A549 (cell line): Measurements from ENCODE around the gene CDH26. TPM values are rescaled to one million over a fixed set of nuclear protein-coding genes. Genes with fewer than 3 reads are reported as not detected.

Experiments
- ATAC-seq, 2 experiments: fragments of 200-7000 bp in 1 of 2; fragments of >200 bp in 1 of 2; cut with Nextera tagmentation in 1 of 2; cut with Tn5 transposase in 1 of 2; 3 replicates each; pipeline versions ENCODE4 v1.8.0 to v1.9.1; 2018 to 2020; ENCODE audit warnings: mild to moderate bottlenecking in 1 of 2, moderate library complexity in 1 of 2
- CTCF ChIA-PET: fragments of 300-600 bp; sonication (Branson Sonifier 250); formaldehyde crosslinking; extraction: SDS; loops from one replicate; lab custom pipeline; 2021; ENCODE audit warnings: antibody characterized with exemption, inconsistent platforms; lab: Yijun Ruan, JAX
- POLR2A ChIA-PET: fragments of 350-600 bp; formaldehyde crosslinking; extraction: SDS; loops from one replicate; lab custom pipeline; 2021; ENCODE audit warnings: antibody characterized with exemption, inconsistent platforms; lab: Yijun Ruan, JAX
- DNase-seq, 2 experiments: peaks; one replicate each; pipeline versions ENCODE4 v3.0.0 to v3.0.0-alpha.2; 2011 to 2016; ENCODE audit warnings: low read depth in 1 of 2, low spot score in 1 of 2
- FAIRE-seq: peaks from 2 replicates; lab custom pipeline; 2011; peaks lifted over from hg19 to GRCh38; lab: Jason Lieb, UNC
- H3K27ac ChIP-seq, 2 experiments: fragments of >200 bp; sonication (Bioruptor Twin); formaldehyde crosslinking; 3 replicates each; pipeline ENCODE4 v1.5.1; 2016 to 2017
- H3K4me1 ChIP-seq: fragments of >200 bp; sonication (Bioruptor Twin); formaldehyde crosslinking; 3 replicates; pipeline ENCODE4 v1.6.1; 2016
- H3K4me2 ChIP-seq: fragments of >200 bp; sonication (Bioruptor Twin); formaldehyde crosslinking; 3 replicates; pipeline ENCODE4 v1.6.1; 2016
- H3K4me3 ChIP-seq: fragments of >200 bp; sonication (Bioruptor Twin); formaldehyde crosslinking; 3 replicates; pipeline ENCODE4 v1.5.1; 2016
- H3K9me3 ChIP-seq: fragments of >200 bp; sonication (Bioruptor Twin); formaldehyde crosslinking; 3 replicates; pipeline ENCODE4 v1.6.1; 2016
- CBX2 ChIP-seq: fragments of 200-600 bp; sonication (generic); IDR thresholded peaks from 2 replicates; pipeline ENCODE4 v1.6.1; 2016; ENCODE audit warnings: low read depth, mild to moderate bottlenecking, borderline replicate concordance
- CBX8 ChIP-seq: fragments of 200-600 bp; sonication (generic); IDR thresholded peaks from 2 replicates; pipeline ENCODE4 v1.6.1; 2016
- CHD2 ChIP-seq: fragments of 150-350 bp; IDR thresholded peaks from 2 replicates; pipeline ENCODE4 v1.6.1; 2014; ENCODE audit warnings: low read length; ENCODE audit not compliant: partially characterized antibody
- CHD4 ChIP-seq: fragments of 200-600 bp; sonication (generic); IDR thresholded peaks from 2 replicates; pipeline ENCODE4 v1.6.1; 2016; ENCODE audit warnings: antibody characterized with exemption, mild to moderate bottlenecking, borderline replicate concordance
- EHF ChIP-seq: fragments of 250-450 bp; sonication (Bioruptor Pico); IDR thresholded peaks from 2 replicates; pipeline ENCODE4 v1.5.0; 2020; ENCODE audit warnings: mild to moderate bottlenecking
- FOSB ChIP-seq: fragments of 250-450 bp; sonication (Bioruptor Pico); IDR thresholded peaks from 2 replicates; pipeline ENCODE4 v1.5.0; 2020; ENCODE audit warnings: mild to moderate bottlenecking, moderate library complexity
- HDAC2 ChIP-seq: fragments of 200-600 bp; sonication (generic); IDR thresholded peaks from 2 replicates; pipeline ENCODE4 v1.6.1; 2016
- HEYL ChIP-seq: fragments of 250-450 bp; sonication (Bioruptor Pico); IDR thresholded peaks from 2 replicates; pipeline ENCODE4 v1.8.0; 2021; ENCODE audit warnings: mild to moderate bottlenecking, moderate library complexity
- JUN ChIP-seq, 2 experiments: fragments of >200 bp; sonication (Bioruptor Twin); formaldehyde crosslinking; IDR thresholded peaks; 2 replicates in 1 of 2; 3 replicates in 1 of 2; pipeline ENCODE4 v1.6.1; 2016 to 2017
- KDM1A ChIP-seq: fragments of 200-600 bp; sonication (generic); IDR thresholded peaks from 2 replicates; pipeline ENCODE4 v1.6.1; 2016; ENCODE audit warnings: low read depth, mild to moderate bottlenecking
- RAD21 ChIP-seq, 2 experiments: fragments of >200 bp in 1 of 2; sonication (Bioruptor Twin) in 1 of 2; formaldehyde crosslinking in 1 of 2; IDR thresholded peaks in 1 of 2; conservative IDR thresholded peaks in 1 of 2; 2 replicates in 1 of 2; 3 replicates in 1 of 2; pipeline ENCODE4 v1.6.1; 2012 to 2018; ENCODE audit warnings: inconsistent platforms in 1 of 2
- RCOR1 ChIP-seq: fragments of 150-350 bp; IDR thresholded peaks from 2 replicates; pipeline ENCODE4 v1.6.1; 2014; ENCODE audit warnings: antibody characterized with exemption, low read length, low read depth
- RFX5 ChIP-seq: fragments of 450-650 bp; IDR thresholded peaks from 2 replicates; pipeline ENCODE4 v1.7.1; 2014; ENCODE audit warnings: antibody characterized with exemption, mild to moderate bottlenecking, moderate library complexity
- RNF2 ChIP-seq: fragments of 200-600 bp; sonication (generic); IDR thresholded peaks from 2 replicates; pipeline ENCODE4 v1.6.1; 2016; ENCODE audit warnings: low read depth, mild to moderate bottlenecking, antibody characterized with exemption, moderate library complexity, borderline replicate concordance
- ZFP36 ChIP-seq: fragments of 450-650 bp; IDR thresholded peaks from 2 replicates; pipeline ENCODE4 v1.6.1; 2014; ENCODE audit warnings: borderline replicate concordance; ENCODE audit not compliant: partially characterized antibody
- WGBS: methylation state at CpG from one replicate; pipeline ENCODE4 v1.1.6; 2017; ENCODE audit errors: missing lambda C conversion rate; 5-methylcytosine and 5-hydroxymethylcytosine counted together
- polyA plus RNA-seq, 4 experiments: library from polyadenylated mRNA; depleted of rRNA in 3 of 4; stranded (reverse); fragments of >200 nt; fragmentation: RNase III in 1 of 4; extraction: RNeasy Plus Mini Kit Qiagen cat#74134 plus additional on column Dnase treatment in 1 of 4; gene quantifications; 2 replicates in 3 of 4; 3 replicates in 1 of 4; pipeline ENCODE4 v1.2.3, GENCODE V29; 2011 to 2017
- TF ChIP-seq, protein P1 (sequence below): IDR thresholded peaks from 2 replicates; pipeline ENCODE4 v1.6.1; 2012; ENCODE audit warnings: low read depth, borderline replicate concordance
- TF ChIP-seq, protein P2 (sequence below): fragments of 450-650 bp; IDR thresholded peaks from 2 replicates; pipeline ENCODE4 v1.6.1; 2014; ENCODE audit warnings: antibody characterized with exemption
- TF ChIP-seq, protein P3 (sequence below): fragments of 150-350 bp; IDR thresholded peaks from 2 replicates; pipeline ENCODE4 v1.6.1; 2014; ENCODE audit warnings: low read depth, mild to moderate bottlenecking, low read length
- TF ChIP-seq, protein P4 (sequence below): fragments of 250-450 bp; sonication (Bioruptor Pico); IDR thresholded peaks from 2 replicates; pipeline ENCODE4 v1.5.0; 2020; ENCODE audit warnings: low read depth, mild to moderate bottlenecking, moderate library complexity
- TF ChIP-seq, protein P5 (sequence below): IDR thresholded peaks from 2 replicates; pipeline ENCODE4 v1.6.1; 2012

Gene CDH26
- polyA plus RNA-seq, 2 of the 4 experiments (the other 2 are of a cell fraction), result 0.27 to 0.57 TPM

DNA sequence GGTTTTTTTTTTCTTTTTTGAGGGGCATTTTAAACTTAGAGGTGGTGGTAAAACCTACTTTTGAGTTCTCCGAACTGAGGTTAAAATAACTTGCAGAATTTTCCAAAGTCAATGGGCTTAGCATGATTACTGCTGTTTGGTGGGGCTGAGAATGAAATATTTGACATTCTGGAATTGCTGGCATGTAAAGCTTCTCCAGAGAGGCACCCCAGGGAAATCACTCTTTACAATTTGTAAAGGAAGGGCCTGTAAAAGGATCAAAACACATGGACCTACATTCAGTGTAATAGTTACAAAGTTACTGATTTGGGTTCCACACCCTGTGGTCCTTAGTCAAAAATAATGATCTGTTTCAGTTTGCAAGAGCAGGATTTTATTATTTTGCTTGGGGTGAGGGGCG is 12.5 kb upstream of the CDH26 start (continued):
- TF ChIP-seq, protein P1, sequence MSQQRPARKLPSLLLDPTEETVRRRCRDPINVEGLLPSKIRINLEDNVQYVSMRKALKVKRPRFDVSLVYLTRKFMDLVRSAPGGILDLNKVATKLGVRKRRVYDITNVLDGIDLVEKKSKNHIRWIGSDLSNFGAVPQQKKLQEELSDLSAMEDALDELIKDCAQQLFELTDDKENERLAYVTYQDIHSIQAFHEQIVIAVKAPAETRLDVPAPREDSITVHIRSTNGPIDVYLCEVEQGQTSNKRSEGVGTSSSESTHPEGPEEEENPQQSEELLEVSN, result no peak
- TF ChIP-seq CBX2, result no peak
- TF ChIP-seq, protein P2, sequence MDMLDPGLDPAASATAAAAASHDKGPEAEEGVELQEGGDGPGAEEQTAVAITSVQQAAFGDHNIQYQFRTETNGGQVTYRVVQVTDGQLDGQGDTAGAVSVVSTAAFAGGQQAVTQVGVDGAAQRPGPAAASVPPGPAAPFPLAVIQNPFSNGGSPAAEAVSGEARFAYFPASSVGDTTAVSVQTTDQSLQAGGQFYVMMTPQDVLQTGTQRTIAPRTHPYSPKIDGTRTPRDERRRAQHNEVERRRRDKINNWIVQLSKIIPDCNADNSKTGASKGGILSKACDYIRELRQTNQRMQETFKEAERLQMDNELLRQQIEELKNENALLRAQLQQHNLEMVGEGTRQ, result no peak
- no peak for TF ChIP-seq ZFP36

DNA sequence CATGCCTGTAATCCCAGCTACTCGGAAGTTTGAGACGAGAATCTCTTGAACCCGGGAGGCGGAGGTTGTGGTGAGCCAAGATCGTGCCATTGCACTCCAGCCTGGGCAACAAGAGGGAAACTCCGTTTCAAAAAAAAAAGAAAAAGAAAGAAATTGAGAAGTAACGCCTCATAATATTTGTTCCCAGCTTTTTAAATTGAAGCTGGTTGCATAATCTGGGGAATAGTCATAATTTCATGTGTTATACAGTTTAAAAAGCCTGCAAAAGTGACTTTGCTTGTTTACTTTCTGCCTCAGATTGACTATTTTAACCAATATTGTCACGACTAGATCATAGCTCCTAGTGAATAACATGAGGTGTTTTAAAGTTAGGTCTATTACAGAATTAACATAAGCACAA is 10.8 kb upstream of the CDH26 start:
- ATAC-seq, result no peak

DNA sequence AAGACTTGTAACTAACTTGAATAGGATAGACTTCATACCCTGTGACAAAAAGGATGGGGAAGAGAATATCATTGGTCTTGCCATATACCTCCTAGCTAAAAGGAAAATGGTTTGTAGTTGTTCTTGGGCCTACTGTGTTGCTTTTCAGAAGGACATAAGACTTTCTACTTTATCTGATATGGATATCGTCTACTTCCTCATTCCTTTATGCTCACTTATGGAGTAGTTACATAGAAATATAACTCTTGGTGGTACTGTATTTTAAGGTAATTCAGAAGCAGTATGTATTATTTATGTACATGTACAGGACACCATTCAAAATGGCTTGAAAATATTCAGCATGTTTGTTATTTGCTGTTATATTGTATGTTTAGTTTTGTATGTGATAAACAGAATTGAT is 10.0 kb upstream of the CDH26 start:
- Histone ChIP-seq H3K4me2 (no peak overlapping the region), H3K4me1 (0 out of 3 replicates have a peak, but pooled peaks cover 3% of the 10 kb centered on the region), H3K27ac (no peak overlapping the region), H3K4me3 (no peak overlapping the region), H3K9me3 (no peaks in the 10 kb centered on the region)
- POLR2A ChIA-PET, result interaction anchor here (1.7 kb wide), 1 partner anchor 8 kb away, joined by 11 read pairs; the partner anchor contains the start of genes FAM217B and PPP1R3D
- DNase-seq (no peak), ATAC-seq (no peak), FAIRE-seq (no peak)
- WGBS, result 86% methylated on average over 1 of the region's 1 CpG
- CTCF ChIA-PET, result interaction anchor here (0.7 to 9.6 kb wide), 4 partner anchors 8 to 109 kb away, joined by 3 to 73 read pairs (median 13); partner anchors contain the start of genes FAM217B, PPP1R3D and SYCP2
- TF ChIP-seq, protein P3, sequence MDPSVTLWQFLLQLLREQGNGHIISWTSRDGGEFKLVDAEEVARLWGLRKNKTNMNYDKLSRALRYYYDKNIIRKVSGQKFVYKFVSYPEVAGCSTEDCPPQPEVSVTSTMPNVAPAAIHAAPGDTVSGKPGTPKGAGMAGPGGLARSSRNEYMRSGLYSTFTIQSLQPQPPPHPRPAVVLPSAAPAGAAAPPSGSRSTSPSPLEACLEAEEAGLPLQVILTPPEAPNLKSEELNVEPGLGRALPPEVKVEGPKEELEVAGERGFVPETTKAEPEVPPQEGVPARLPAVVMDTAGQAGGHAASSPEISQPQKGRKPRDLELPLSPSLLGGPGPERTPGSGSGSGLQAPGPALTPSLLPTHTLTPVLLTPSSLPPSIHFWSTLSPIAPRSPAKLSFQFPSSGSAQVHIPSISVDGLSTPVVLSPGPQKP, result no peak
- TF ChIP-seq, protein P2, result no peak
- TF ChIP-seq RCOR1, result no peak
- TF ChIP-seq HEYL, result no peak
- no peak for TF ChIP-seq RNF2
- TF ChIP-seq CHD2, result no peak
- TF ChIP-seq JUN (IDR thresholded peaks at IDR 0.05), result no peak
- TF ChIP-seq FOSB (CRISPR knock-in tag), result no peak
- TF ChIP-seq HDAC2, result no peak
- no peak for TF ChIP-seq RFX5
- TF ChIP-seq EHF (CRISPR knock-in tag), result no peak
- no peak for TF ChIP-seq RAD21 (conservative IDR thresholded peaks at IDR 0.05 in 1 of 2, IDR thresholded peaks at IDR 0.05 in 1 of 2)
- TF ChIP-seq KDM1A, result no peak

More for the DNA sequence above, 10.8 kb upstream of the CDH26 start:
- Histone ChIP-seq H3K4me2 (no peak overlapping the region), H3K27ac (no peak overlapping the region), H3K4me1 (0 out of 3 replicates have a peak, but pooled peaks cover 3% of the 10 kb centered on the region), H3K4me3 (no peak overlapping the region), H3K9me3 (no peaks in the 10 kb centered on the region)
- TF ChIP-seq CHD4 (no peak), CBX8 (no peak)
- TF ChIP-seq, protein P4, sequence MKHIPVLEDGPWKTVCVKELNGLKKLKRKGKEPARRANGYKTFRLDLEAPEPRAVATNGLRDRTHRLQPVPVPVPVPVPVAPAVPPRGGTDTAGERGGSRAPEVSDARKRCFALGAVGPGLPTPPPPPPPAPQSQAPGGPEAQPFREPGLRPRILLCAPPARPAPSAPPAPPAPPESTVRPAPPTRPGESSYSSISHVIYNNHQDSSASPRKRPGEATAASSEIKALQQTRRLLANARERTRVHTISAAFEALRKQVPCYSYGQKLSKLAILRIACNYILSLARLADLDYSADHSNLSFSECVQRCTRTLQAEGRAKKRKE (CRISPR knock-in tag), result no peak
- TF ChIP-seq, protein P5, sequence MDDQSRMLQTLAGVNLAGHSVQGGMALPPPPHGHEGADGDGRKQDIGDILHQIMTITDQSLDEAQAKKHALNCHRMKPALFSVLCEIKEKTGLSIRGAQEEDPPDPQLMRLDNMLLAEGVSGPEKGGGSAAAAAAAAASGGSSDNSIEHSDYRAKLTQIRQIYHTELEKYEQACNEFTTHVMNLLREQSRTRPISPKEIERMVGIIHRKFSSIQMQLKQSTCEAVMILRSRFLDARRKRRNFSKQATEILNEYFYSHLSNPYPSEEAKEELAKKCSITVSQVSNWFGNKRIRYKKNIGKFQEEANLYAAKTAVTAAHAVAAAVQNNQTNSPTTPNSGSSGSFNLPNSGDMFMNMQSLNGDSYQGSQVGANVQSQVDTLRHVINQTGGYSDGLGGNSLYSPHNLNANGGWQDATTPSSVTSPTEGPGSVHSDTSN, result no peak
- TF ChIP-seq, protein P1, result no peak
- TF ChIP-seq, protein P3, result no peak
- 90% methylated on average over 8 of the region's 8 CpGs for WGBS
- DNase-seq (no peak), FAIRE-seq (no peak)
- CTCF ChIA-PET, result interaction anchor here (9.6 kb wide), 1 partner anchor 12 kb away, joined by 73 read pairs; the partner anchor contains the start of gene SYCP2
- POLR2A ChIA-PET, result no interaction called here
